Measurements from ENCODE around the gene ASXL2. TPM values are rescaled to one million over a fixed set of nuclear protein-coding genes. Genes with fewer than 3 reads are reported as not detected.

ASXL2 gene
- total and polyA plus RNA-seq, 2 of the 13 experiments (the other 11 are each of a cell fraction or from before 2014, with no cell fraction given): 12.1 to 19.2 TPM

- BruUV-seq (replicated peaks): no TSS peak
- peaks cover 45% of the 10 kb centered on the region for H3K79me2 ChIP-seq (ENCODE audit: insufficient read depth, low read length)
- no peak for ATAC-seq
Observed at GRCh38 chr2:25817006-25817405, 61.3 kb downstream of the ASXL2 start.

More at GRCh38 chr2:25817006-25817405, 61.3 kb downstream of the ASXL2 start:
- CTCF ChIA-PET (ENCODE audit: low intra/inter-chr PET ratio, low total read pairs): no interaction called here
- 0 out of 2 replicates have a peak, but pooled peaks cover 5% of the 10 kb centered on the region for H4K20me1 ChIP-seq (ENCODE audit: insufficient read depth, low read length)
- POLR2A ChIA-PET: no interaction called here
- peaks cover 14% of the 10 kb centered on the region for H3K4me1 ChIP-seq (ENCODE audit: insufficient read depth, low read length)
- H3K36me3 ChIP-seq (replicated peaks in 1 of 2; ENCODE audit: control insufficient read depth in 1 of 2, insufficient read depth in 2 of 2, low read length in 2 of 2): peaks cover 1 to 26% of the 10 kb centered on the region in 2 experiments; a peak in 4 of 5 replicates
- no peak overlapping the region for H3K4me3 ChIP-seq (replicated peaks in 1 of 3; ENCODE audit: insufficient read depth in 1 of 3, low read depth in 2 of 3, low read length in 3 of 3)
- H3K27ac ChIP-seq (ENCODE audit: extremely low read length, insufficient read depth, low read length): no peak overlapping the region
- in situ Hi-C loops (cut with HindIII; ENCODE audit: extremely low pct_ligation_motif_present, low pct_unique_long_range_greater_than_20kb) (no loop called here), intact Hi-C loops (cut with micrococcal nuclease; ENCODE audit: unreplicated experiment) (no loop called here)
- 95% methylated on average over 3 of the region's 3 CpGs for WGBS (ENCODE audit: low lambda C conversion rate)
- no peak for FAIRE-seq
- TF ChIP-seq SSRP1 (CRISPR knock-in tag; IDR thresholded peaks at IDR 0.05) (no peak), RBFOX2 (IDR thresholded peaks at IDR 0.05; ENCODE audit: low read depth, low read length) (no peak), HDAC6 (IDR thresholded peaks at IDR 0.05; ENCODE audit: low read depth, low read length) (no peak), ZSCAN22 (CRISPR knock-in tag; IDR thresholded peaks at IDR 0.05) (no peak), ZNF567 (CRISPR knock-in tag; IDR thresholded peaks at IDR 0.05; ENCODE audit: borderline replicate concordance) (no peak), ZFY (CRISPR knock-in tag; IDR thresholded peaks at IDR 0.05) (no peak), ZNF770 (CRISPR knock-in tag; IDR thresholded peaks at IDR 0.05) (no peak), ZFP36 (IDR thresholded peaks at IDR 0.05; ENCODE audit: borderline replicate concordance, low read depth, low read length, partially characterized antibody) (no peak), ATF4 (CRISPR knock-in tag; IDR thresholded peaks at IDR 0.05) (no peak)
- TF ChIP-seq, protein P1, sequence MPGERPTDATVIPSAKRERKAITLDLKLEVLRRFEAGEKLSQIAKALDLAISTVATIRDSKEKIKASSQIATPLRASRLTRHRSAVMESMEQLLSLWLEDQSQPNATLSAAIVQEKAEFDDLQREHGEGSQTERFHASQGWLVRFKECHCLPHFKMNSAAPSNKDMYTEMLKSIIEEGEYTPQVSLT (CRISPR knock-in tag; IDR thresholded peaks at IDR 0.05; ENCODE audit: borderline replicate concordance, low read depth): no peak
- TF ChIP-seq, protein P2, sequence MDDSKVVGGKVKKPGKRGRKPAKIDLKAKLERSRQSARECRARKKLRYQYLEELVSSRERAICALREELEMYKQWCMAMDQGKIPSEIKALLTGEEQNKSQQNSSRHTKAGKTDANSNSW (CRISPR knock-in tag; IDR thresholded peaks at IDR 0.05; ENCODE audit: borderline replicate concordance): no peak
- H3K9ac ChIP-seq (ENCODE audit: insufficient read depth, low read depth, low read length): no peak overlapping the region
- no peaks in the 10 kb centered on the region for H3K9me3 ChIP-seq (ENCODE audit: low read length)
- H3K27me3 ChIP-seq (ENCODE audit: control insufficient read depth in 1 of 2, insufficient read depth in 2 of 2, low read length in 2 of 2): no peaks in the 10 kb centered on the region
- no peak for DNase-seq (ENCODE audit: low spot score)
- H2AFZ ChIP-seq (ENCODE audit: low read length): no peak overlapping the region
- H3K4me2 ChIP-seq (ENCODE audit: low read depth, low read length): no peak overlapping the region
